Liver (tissue), 9 donors: ENCODE measurements around the gene CDCA8. TPM values are rescaled to one million over a fixed set of nuclear protein-coding genes. Genes with fewer than 3 reads are reported as not detected.

Source experiments
- DNase-seq: peaks from one replicate; pipeline ENCODE4 v3.0.0-alpha.2; 2017; ENCODE audit warnings: low spot score
- H3K27ac ChIP-seq, 2 donors: one replicate each; pipeline ENCODE4 v1.7.0; 2013; ENCODE audit warnings: inconsistent platforms in 2 of 2, low read length in 2 of 2, control low read depth in 1 of 2, low read depth in 1 of 2, mild to moderate bottlenecking in 1 of 2
- H3K27me3 ChIP-seq, 4 donors: one replicate each; pipeline versions ENCODE4 v1.6.1 to v1.7.0; 2013; ENCODE audit warnings: low read length in 3 of 4, inconsistent platforms in 1 of 4, mild to moderate bottlenecking in 1 of 4, moderate library complexity in 1 of 4; ENCODE audit not compliant: control insufficient read depth in 4 of 4, insufficient read depth in 4 of 4
- H3K36me3 ChIP-seq, 4 donors: one replicate each; pipeline versions ENCODE4 v1.6.1 to v1.7.0; 2013; ENCODE audit warnings: low read length in 3 of 4, mild to moderate bottlenecking in 3 of 4, low read depth in 1 of 4, moderate library complexity in 1 of 4; ENCODE audit not compliant: control insufficient read depth in 4 of 4, insufficient read depth in 3 of 4
- H3K4me1 ChIP-seq, 4 donors: one replicate each; pipeline versions ENCODE4 v1.6.1 to v1.7.0; 2013; ENCODE audit warnings: low read length in 3 of 4, mild to moderate bottlenecking in 3 of 4, moderate library complexity in 1 of 4; ENCODE audit not compliant: control insufficient read depth in 4 of 4, insufficient read depth in 4 of 4
- H3K4me3 ChIP-seq, 3 donors: one replicate each; pipeline versions ENCODE4 v1.6.1 to v1.7.0; 2013; ENCODE audit warnings: low read length in 3 of 3, control low read depth in 1 of 3, low read depth in 1 of 3, mild to moderate bottlenecking in 1 of 3
- H3K9ac ChIP-seq, 2 donors: one replicate each; pipeline ENCODE4 v1.7.0; 2013; ENCODE audit warnings: low read length in 2 of 2, mild to moderate bottlenecking in 2 of 2, moderate library complexity in 2 of 2, control low read depth in 1 of 2, low read depth in 1 of 2
- H3K9me3 ChIP-seq, 4 donors: one replicate each; pipeline versions ENCODE4 v1.6.1 to v1.7.0; 2013; ENCODE audit warnings: low read length in 3 of 4; ENCODE audit not compliant: control insufficient read depth in 4 of 4
- ATF3 ChIP-seq: IDR thresholded peaks from 2 replicates; pipeline ENCODE4 v1.6.1; 2016; ENCODE audit warnings: antibody characterized with exemption
- CTCF ChIP-seq: fragments of 150-350 bp; IDR thresholded peaks from 2 replicates; pipeline ENCODE4 v1.5.1; 2017; ENCODE audit warnings: improper control_type of control experiment, low read depth, low read length; ENCODE audit not compliant: missing input control
- EGR1 ChIP-seq, 2 donors: IDR thresholded peaks; 2 replicates each; pipeline ENCODE4 v1.6.1; 2016 to 2018; ENCODE audit warnings: antibody characterized with exemption in 2 of 2, low read depth in 2 of 2
- FOXA1 ChIP-seq: IDR thresholded peaks from 2 replicates; pipeline ENCODE4 v1.6.1; 2016; ENCODE audit warnings: antibody characterized with exemption
- FOXA2 ChIP-seq: IDR thresholded peaks from 2 replicates; pipeline ENCODE4 v1.6.1; 2016; ENCODE audit warnings: antibody characterized with exemption
- GABPA ChIP-seq, 2 donors: IDR thresholded peaks in 1 of 2; conservative IDR thresholded peaks in 1 of 2; 2 replicates each; pipeline ENCODE4 v1.6.1; 2016; ENCODE audit warnings: antibody characterized with exemption in 2 of 2, mild to moderate bottlenecking in 1 of 2, moderate library complexity in 1 of 2
- HNF4A ChIP-seq, 2 donors: conservative IDR thresholded peaks; 2 replicates each; pipeline ENCODE4 v1.6.1; 2016; ENCODE audit warnings: antibody characterized with exemption in 2 of 2, mild to moderate bottlenecking in 2 of 2
- HNF4G ChIP-seq: IDR thresholded peaks from 2 replicates; pipeline ENCODE4 v1.6.1; 2016; ENCODE audit warnings: antibody characterized with exemption
- JUND ChIP-seq, 2 donors: IDR thresholded peaks; 2 replicates each; pipeline ENCODE4 v1.6.1; 2016; ENCODE audit warnings: antibody characterized with exemption in 2 of 2
- MAX ChIP-seq: IDR thresholded peaks from 2 replicates; pipeline ENCODE4 v1.6.1; 2016; ENCODE audit warnings: antibody characterized with exemption
- NR2F2 ChIP-seq: IDR thresholded peaks from 2 replicates; pipeline ENCODE4 v1.6.1; 2016; ENCODE audit warnings: antibody characterized with exemption
- RAD21 ChIP-seq, 2 donors: IDR thresholded peaks; 2 replicates each; pipeline ENCODE4 v1.6.1; 2016; ENCODE audit warnings: antibody characterized with exemption in 2 of 2, mild to moderate bottlenecking in 2 of 2
- REST ChIP-seq: IDR thresholded peaks from 2 replicates; pipeline ENCODE4 v1.6.1; 2016; ENCODE audit warnings: antibody characterized with exemption, mild to moderate bottlenecking
- RXRA ChIP-seq, 2 donors: IDR thresholded peaks; 2 replicates each; pipeline ENCODE4 v1.6.1; 2017 to 2018; ENCODE audit warnings: antibody characterized with exemption in 2 of 2, mild to moderate bottlenecking in 1 of 2
- SP1 ChIP-seq: IDR thresholded peaks from 2 replicates; pipeline ENCODE4 v1.6.1; 2018; ENCODE audit warnings: antibody characterized with exemption, mild to moderate bottlenecking
- TAF1 ChIP-seq: conservative IDR thresholded peaks from 2 replicates; pipeline ENCODE4 v1.6.1; 2016; ENCODE audit warnings: antibody characterized with exemption, mild to moderate bottlenecking
- YY1 ChIP-seq: IDR thresholded peaks from 2 replicates; pipeline ENCODE4 v1.6.1; 2016; ENCODE audit warnings: antibody characterized with exemption, mild to moderate bottlenecking
- ZBTB33 ChIP-seq: IDR thresholded peaks from 2 replicates; pipeline ENCODE4 v1.6.1; 2016; ENCODE audit warnings: antibody characterized with exemption
- WGBS: extraction: QIAGEN DNeasy Blood & Tissue Kit; methylation state at CpG from one replicate; pipeline ENCODE4 v1.1.7; 2013; 5-methylcytosine and 5-hydroxymethylcytosine counted together
- polyA plus RNA-seq, 2 donors: library from polyadenylated mRNA; stranded (reverse) in 1 of 2; unstranded in 1 of 2; fragments of 200-250 nt in 1 of 2; fragments of >200 nt in 1 of 2; fragmentation: Nextera tagmentation in 1 of 2; extraction: Ambion mirVana in 1 of 2; gene quantifications; one replicate each; pipeline versions ENCODE4 v1.2.1 to v1.2.3, GENCODE V29; 2013 to 2015
- total RNA-seq, 2 donors: library from RNA; depleted of rRNA; stranded (reverse); fragments of >200 nt; gene quantifications; one replicate each; pipeline ENCODE4 v1.2.3, GENCODE V29; 2014
- donor health status: healthy.
- donor health status: healthy.
- donor health status: healthy.
- donor health status: healthy.
- donor health status: healthy.

The CDCA8 gene
- total RNA-seq (10 to 100 TPM in 1 of 2 donors, under 1 TPM in 1; 0.25 to 16.5 TPM), polyA plus RNA-seq (1 to 10 TPM in 1 of 2 donors, under 1 TPM in 1; 0.53 to 2.3 TPM)

- Histone ChIP-seq H3K4me1 (peaks cover 12 to 34% (median 27%) of the 10 kb centered on the region in 4 donors), H3K9ac (peak within 1 kb of the TSS; percentile 35 to 67), H3K27me3 (no peaks in the 10 kb centered on the region), H3K9me3 (no peaks in the 10 kb centered on the region), H3K4me3 (peak within 1 kb of the TSS; percentile 59 to 93 (median 70)), H3K36me3 (peaks cover 0 to 5% (median under 1%) of the 10 kb centered on the region in 4 donors), H3K27ac (peak within 1 kb of the TSS; percentile 72 to 75)
- peak; percentile 97 for DNase-seq
- TF ChIP-seq REST (peak; percentile 89), ZBTB33 (peak; percentile 67), CTCF (peak; percentile 39), TAF1 (peak; percentile 42), EGR1 (IDR thresholded peaks at IDR 0.05; ENCODE audit: low read depth in 2 of 2) (no peak), YY1 (peak; percentile 75), MAX (peak; percentile 65), RAD21 (IDR thresholded peaks at IDR 0.05) (peak; percentile 33 to 47), ATF3 (no peak), JUND (IDR thresholded peaks at IDR 0.05) (no peak), SP1 (peak; percentile 79), RXRA (IDR thresholded peaks at IDR 0.05) (peak in 1 of 2 donors; percentile 17), HNF4A (conservative IDR thresholded peaks at IDR 0.05) (no peak), NR2F2 (no peak), HNF4G (no peak), FOXA1 (peak; percentile 29), FOXA2 (no peak), GABPA (IDR thresholded peaks at IDR 0.05 in 1 of 2, conservative IDR thresholded peaks at IDR 0.05 in 1 of 2) (peak; percentile 37 to 90)
- under 1% methylated on average over 54 of the region's 54 CpGs for WGBS
Measured at GRCh38 chr1:37692078-37692833, at the start of gene CDCA8. Gene CDCA8, plus strand, starts transcription at chr1:37692516. Its CDS starts 175 bp downstream, at chr1:37692691.
